Dermis microvascular lymphatic vessel endothelial cell (primary cell): ENCODE data around the gene PPP2R2C. TPM values are rescaled to one million over a fixed set of nuclear protein-coding genes. Genes with fewer than 3 reads are reported as not detected.
A peak's percentile ranks its signal among the peaks of the same experiment; 100 is the strongest.

Experiments used
- DNase-seq, 2 donors: peaks; one replicate each; pipeline versions ENCODE4 v3.0.0 to v3.0.0-alpha.2; 2010; ENCODE audit warnings: low read depth in 2 of 2
- total RNA-seq: library from RNA; depleted of rRNA; stranded (reverse); fragments of >200 nt; gene quantifications from 2 replicates; pipeline ENCODE4 v1.2.1, GENCODE V29; 2014

The PPP2R2C gene
- total RNA-seq, 1 donor from 2014 or later: 0.39 TPM

- DNase-seq: no peak
Observed at GRCh38 chr4:6383009-6383404, 89.4 kb downstream of the PPP2R2C start.

DNA sequence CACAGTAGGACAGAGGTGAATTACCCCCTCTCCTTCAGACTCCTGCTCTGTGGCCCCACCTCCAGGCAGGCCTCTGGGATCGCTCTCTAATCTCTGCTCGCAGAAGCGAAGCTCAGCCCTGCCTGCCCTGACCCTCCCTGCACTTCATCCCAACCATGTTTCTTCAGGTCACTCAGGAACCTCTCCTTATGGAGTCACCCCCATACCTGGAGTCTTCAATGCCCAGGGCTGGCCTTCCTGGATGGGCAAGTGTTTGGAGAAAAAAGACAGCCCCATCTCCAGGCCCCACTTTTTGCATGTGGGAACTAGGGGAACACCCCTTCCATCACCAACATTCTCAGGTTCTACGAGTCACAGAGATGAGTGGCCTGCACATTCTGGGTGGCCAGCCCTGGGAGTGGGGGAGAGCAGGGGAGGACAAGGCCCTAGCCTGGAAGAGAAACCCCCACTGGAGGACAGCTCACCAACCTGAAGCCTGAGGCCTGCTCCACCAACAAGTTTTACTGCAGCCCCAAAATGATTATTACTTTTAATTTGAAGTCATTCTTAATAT lies 90.8 kb downstream of the PPP2R2C start:
- no peak for DNase-seq

GRCh38 chr4:6380746-6381410 lies 91.5 kb downstream of the PPP2R2C start:
- DNase-seq: no peak

DNA sequence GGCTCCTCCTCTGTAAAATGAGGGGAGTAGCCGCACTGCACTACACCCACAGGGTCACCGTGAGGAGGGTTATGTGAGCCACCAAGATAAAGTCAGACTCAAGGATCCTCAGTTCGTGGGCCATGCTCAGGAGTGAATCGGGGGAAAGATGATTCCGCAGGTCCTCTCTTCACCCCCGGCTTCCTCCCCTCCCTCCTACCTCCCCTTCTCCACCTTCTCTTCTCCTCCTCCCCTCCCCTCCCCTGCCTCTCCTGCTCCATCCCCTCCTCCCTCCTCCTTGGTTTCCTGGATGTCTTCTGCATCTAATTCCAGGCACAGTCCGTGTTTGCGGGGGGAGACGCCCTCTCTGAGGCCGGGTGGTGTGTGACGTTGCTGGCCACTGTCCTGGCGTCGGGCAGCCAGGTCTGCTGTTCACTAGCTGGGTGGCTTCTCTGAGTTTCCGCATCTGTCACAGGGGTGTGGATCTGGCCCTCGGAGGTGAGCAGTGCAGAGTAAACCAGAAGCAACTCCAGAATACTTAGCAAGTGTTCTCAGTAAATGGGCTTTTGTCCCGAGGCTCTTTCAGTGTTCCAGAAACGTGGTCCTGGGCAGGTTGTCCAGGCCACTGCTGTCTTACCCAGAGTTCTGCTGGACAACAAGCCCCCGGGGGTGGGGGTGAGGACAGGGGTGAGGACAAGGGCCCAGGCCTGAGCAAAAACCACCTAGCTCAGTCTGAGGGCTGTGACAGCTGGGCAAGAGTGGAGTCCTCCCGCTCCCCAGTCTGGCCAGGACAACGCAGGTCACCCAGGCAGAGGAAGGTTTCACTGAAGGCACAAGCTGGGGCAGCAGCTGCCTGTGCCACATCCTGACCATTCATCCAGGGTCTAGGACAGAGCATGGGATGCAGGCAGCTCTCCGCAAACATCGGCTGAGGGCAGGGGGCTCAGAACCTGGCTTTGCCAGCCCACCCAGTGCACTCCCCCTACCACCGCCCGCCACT lies 92.4 kb downstream of the PPP2R2C start:
- DNase-seq: no peak

DNA sequence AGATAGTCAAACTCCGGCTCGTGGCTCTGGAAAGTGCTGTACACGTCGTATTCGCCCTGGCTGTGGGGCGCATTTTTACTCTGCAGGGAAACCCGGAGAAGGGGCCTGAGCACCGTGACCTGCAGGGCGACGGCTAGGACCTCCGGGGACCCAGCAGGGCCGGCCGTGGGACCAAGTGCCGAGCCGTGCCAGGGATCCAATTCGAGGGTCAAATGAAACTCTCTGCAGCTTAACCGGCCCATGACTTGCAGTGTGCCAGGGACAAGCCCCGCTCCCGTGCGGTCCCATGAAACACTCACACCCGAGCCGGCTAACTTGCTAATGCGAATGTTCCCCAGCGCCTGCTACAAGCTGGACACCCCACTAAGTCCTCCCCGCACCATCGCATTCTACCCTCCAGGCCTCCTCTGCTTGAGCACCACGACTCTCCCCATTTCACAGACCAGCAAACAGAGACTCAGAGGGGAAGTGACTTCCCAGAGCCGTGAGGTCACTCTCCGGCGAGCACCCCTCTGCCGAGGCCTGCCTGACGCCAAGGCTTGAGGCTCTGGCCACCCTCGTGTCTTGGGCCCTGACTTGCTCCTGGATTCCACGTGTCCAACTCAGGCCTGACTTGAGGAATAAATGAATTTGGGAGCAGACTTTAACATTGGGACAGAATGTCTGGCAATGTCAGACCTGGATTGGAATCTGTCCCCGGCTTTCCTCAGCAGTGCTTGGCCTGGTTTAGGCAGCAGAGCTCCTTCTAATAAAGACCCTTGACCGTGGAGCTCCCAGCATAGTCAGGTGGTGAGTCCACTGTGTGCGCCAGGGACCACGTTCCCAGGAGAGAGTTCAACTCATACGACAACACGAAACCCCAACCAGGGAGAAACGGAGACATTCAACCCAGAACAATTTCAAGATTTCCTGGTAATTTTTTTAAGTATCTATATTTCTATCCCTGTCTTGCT lies 93.6 kb downstream of the PPP2R2C start:
- DNase-seq: no peak

- no peak for DNase-seq
Observed at GRCh38 chr4:6377626-6378492, 94.6 kb downstream of the PPP2R2C start.

DNA sequence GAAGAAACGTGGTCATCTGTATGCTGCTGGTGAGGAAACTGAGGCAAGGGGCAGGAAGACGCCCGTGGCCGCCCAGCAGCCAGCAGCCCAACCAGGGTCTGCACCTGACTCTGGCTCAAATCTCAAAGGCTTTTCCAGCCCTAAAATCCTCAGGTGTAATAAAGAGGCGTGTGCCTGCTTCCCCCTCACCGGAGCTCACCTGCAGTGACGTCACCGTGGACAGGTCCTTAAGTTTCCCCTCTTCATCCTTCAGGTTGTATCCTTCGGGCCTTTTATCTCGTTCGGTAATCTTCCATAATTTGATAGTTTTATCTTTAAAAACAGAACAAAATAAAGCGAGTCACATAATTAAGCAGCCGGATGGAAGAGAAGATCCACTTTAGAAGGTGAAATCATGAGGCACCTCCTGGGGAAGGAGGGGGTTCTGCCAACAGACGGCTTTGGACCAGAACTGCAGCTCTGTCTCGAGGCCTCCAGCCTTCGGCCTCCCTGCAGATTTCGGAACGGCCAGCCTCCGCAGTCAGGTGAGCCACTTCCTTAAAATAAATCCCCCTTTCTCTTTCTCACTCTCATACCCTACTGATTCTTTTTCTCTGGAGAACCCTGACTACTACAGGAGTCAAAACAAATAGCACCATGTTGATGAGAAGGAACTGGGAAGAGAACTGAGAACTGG lies 96.7 kb downstream of the PPP2R2C start:
- no peak for DNase-seq

- no peak for DNase-seq
Observed at GRCh38 chr4:6374575-6374974, 97.8 kb downstream of the PPP2R2C start.

GRCh38 chr4:6373541-6374410 lies 98.6 kb downstream of the PPP2R2C start:
- no peak for DNase-seq

- DNase-seq: peak; percentile 25 to 50
Observed at GRCh38 chr4:6372649-6373525, 99.5 kb downstream of the PPP2R2C start.

GRCh38 chr4:6371812-6372211 lies 100.6 kb downstream of the PPP2R2C start:
- no peak for DNase-seq

DNA sequence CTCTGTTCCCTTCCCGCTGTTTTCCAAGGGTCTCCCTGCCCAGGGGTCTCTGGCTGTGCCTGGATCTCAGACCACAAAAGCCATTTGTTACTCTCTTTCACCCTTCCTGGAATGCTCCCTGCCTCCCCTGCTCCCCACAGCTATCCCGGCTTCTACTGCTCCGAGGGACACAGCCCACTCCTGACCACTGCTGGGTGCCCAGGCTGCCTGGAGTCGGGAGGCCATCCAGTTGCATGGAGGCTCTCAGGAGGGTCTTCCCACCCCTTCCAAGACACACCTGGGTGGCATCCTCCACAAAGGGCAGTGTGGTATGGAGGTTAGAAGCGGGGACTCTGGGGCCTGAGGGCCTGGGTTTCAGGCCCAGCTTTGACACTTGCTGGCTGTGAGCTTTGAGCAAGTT lies 101.1 kb downstream of the PPP2R2C start:
- DNase-seq: no peak

DNA sequence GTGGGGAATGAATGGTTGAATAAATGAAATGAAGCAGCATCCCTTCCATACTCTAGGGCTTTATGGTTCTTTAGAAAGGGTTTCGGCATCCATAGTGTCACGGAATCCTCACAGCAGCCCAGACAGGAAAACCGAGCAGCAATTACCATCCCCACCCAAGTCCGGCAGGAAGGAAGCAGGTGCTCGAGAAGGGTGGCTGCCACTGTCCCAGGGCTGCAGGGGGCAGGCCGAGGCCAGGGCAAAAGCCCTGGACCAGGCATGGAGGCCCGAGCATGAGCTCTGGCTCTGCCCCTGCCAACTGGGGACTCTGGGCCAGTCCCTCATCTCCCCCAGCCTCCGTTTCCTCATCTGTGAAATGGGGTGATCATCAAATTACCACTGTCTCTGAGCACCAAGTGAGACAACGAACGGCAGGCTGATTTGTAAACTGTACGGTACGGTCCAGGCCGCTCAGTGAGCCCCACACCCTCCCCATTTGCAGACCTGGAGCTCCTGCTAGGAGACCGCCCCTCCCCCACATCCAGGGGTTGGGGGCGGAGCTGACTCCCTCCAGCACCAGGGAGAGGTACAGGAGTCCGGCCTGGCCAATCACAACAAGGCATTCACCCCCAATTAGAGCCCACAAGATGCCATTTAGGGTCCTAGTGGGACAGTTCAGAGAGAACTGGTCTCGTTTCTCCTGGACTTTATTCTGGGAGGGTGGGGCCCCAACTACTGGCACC lies 102.3 kb downstream of the PPP2R2C start:
- no peak for DNase-seq

DNA sequence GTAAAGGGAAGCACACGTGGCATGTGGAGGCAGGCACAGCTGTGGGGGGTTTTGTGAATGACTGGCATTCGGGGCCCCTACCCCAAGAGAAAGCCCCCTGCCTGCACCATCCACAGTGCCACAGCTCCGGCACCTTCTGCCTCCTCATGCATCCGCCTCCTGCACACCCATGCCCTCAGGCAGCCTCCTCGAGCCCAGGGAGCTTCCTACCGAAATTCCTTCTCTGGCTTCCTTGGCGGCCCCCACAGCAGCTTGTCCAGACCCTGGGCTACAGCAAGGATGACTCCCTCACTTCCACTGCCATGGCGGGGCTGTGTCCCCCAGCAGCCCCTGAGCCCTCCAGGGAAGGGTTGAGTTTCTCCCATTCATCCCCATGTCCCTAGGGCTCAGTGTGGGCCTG lies 102.9 kb downstream of the PPP2R2C start:
- DNase-seq: no peak

DNA sequence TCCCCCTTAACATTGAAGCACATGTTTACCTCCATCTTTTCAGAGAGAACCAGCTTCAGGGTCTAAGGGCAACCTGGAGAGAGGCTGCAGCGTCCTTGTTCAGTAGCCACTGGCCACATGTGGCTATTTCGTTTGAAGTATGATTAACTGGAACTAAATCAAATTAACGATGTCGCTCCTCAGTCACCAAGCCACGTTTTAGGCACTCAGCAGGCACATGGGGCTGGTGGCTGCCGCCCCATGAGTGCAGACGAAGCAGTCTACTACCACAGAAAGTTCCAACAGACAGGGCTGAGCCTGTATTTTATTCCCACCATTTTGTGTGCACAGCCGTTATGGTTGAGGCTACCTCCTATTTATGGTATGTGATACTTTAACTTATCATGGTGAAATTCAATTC lies 103.4 kb downstream of the PPP2R2C start:
- no peak for DNase-seq

GRCh38 chr4:6368601-6369000 lies 103.8 kb downstream of the PPP2R2C start:
- DNase-seq: no peak

DNA sequence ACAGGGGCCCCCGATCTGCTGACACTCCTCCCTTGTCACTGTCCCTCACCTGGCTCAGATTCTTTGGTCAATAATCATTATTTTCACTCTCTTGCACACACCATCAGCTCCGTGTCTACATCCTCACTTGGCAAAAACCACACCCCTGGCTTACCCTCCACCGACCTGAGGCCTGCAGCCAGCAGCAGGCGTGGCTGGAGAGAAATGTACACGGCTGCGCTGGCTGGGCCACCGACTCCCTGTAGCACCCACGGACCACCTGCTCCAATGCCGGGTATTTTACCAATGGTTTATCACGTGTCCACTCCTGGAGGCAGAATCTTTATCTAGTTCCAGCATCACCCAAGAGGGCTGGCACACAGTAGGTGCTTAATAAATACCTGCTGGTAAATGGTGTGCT lies 104.3 kb downstream of the PPP2R2C start:
- no peak for DNase-seq
